AG09319 (cell line): Measurements from ENCODE around the gene C2CD2L.

Experiments
- DNase-seq: peaks from one replicate; pipeline ENCODE4 v3.0.0-alpha.2; 2010; ENCODE audit warnings: low read depth; ENCODE audit errors: extremely low read depth
- TF ChIP-seq, protein P1 (sequence below): IDR thresholded peaks from 2 replicates; pipeline ENCODE4 v1.5.1; 2011; ENCODE audit warnings: low read depth, mild to moderate bottlenecking, inconsistent platforms, low read length, moderate library complexity

C2CD2L gene

DNA sequence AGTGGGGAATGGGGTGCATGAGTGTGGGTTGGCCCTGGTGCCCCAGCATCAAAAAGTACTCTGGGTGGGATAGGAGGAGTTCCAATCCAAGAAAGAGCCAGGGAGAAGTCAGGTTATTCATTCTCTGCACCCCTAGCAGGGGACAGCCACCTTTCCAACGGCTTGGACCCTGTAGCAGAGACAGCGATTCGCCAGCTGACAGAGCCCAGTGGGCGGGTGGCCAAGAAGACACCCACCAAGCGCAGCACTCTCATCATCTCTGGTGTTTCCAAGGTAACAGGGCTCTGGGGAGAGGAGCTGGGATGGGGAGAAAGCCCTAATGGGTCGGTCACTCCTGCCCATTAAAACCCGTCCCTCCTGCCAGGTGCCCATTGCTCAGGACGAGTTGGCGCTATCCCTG lies 6.6 kb downstream of the C2CD2L start:
- TF ChIP-seq, protein P1, sequence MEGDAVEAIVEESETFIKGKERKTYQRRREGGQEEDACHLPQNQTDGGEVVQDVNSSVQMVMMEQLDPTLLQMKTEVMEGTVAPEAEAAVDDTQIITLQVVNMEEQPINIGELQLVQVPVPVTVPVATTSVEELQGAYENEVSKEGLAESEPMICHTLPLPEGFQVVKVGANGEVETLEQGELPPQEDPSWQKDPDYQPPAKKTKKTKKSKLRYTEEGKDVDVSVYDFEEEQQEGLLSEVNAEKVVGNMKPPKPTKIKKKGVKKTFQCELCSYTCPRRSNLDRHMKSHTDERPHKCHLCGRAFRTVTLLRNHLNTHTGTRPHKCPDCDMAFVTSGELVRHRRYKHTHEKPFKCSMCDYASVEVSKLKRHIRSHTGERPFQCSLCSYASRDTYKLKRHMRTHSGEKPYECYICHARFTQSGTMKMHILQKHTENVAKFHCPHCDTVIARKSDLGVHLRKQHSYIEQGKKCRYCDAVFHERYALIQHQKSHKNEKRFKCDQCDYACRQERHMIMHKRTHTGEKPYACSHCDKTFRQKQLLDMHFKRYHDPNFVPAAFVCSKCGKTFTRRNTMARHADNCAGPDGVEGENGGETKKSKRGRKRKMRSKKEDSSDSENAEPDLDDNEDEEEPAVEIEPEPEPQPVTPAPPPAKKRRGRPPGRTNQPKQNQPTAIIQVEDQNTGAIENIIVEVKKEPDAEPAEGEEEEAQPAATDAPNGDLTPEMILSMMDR, result no peak
- DNase-seq, result no peak

DNA sequence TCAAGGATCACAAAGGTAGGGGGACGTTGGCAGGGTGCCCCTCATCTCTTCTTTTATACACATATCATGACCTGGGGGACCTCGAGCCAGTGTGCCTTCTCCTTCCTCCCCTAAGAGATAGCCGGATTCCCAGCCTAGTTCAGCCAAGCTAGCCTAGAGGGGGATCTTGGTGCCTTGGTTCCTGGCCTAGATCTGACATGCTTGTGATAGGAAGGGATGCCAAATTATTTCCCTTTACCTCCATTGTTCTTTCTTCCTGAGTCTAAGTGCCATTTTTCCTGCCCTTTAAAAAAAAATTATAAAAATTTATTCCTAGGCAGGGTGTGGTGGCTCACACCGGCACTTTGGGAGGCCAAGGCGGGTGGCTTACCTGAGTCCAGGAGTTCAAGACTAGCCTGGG lies 7.2 kb downstream of the C2CD2L start:
- TF ChIP-seq, protein P1, result no peak
- DNase-seq, result no peak

DNA sequence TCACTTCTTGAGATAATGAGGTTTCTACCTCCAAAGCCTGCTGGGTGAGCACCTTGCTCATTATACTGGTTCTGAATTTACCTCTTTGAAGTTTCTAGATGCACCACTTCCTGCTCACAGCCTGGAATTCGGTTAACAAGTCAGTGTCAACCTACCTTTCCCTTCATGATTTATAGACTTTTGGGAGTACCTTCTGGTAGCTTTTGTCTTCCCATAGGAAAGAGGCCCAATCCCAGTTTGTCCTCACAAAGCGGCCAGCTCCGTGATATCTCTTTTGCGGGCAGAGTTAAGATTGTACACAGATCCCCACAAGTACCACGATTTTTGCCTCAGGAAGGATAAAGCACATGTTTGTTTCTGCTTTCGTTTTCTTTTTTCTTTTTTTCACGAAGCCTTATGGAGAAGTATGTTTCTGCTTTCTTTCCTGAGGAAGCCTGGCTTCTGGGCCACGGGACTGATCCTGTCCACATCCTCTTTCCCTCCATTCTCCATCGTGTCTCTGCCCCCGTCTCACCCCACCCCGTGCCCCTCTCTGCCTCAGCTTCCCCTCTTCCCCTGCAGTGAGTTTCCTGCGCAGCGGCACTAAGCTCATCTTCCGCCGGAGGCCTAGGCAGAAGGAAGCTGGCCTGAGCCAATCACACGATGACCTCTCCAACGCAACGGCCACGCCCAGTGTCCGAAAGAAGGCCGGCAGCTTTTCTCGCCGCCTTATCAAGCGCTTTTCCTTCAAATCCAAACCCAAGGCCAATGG lies 8.5 kb downstream of the C2CD2L start:
- TF ChIP-seq, protein P1, result no peak

DNA sequence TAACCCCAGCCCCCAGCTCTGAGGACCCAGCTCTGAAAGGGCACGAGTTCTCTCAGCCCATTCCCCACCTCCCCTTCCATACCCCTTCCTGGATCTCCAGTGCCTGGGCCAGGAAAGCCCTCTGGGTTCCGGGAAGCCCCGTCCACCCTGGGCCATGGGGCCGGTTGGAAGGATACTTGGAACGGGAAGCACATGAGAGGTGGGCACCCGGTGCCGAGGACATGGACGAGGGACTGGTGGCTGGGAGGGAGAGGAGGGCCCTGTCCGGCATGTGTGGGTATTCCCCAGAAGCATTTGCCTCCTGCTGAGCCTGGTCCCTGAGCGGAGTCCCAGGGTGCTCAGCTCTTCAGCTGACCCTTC lies 9.1 kb downstream of the C2CD2L start:
- TF ChIP-seq, protein P1, result no peak
- no peak for DNase-seq

More for the DNA sequence above, 8.5 kb downstream of the C2CD2L start:
- no peak for DNase-seq

DNA sequence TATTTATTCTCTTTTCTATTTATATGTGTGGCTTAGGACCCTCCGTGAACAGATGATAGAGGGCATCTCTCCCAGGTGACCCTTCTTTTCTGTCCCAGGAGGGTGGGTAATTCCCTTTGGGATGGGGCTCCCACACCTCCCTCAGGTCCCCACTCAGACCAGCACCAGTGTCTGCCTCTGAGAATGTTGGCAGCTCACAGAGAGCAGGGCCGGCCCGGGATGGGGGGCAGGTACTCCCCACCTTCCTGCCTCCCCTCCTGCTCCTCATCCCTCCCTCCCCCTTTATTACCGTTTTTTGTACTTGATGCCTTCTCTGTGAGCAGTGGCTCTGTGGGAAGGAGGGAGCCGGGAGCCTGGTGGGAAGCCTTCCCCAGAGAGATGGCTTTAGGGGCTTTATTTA lies 9.5 kb downstream of the C2CD2L start:
- TF ChIP-seq, protein P1, result no peak
- no peak for DNase-seq

DNA sequence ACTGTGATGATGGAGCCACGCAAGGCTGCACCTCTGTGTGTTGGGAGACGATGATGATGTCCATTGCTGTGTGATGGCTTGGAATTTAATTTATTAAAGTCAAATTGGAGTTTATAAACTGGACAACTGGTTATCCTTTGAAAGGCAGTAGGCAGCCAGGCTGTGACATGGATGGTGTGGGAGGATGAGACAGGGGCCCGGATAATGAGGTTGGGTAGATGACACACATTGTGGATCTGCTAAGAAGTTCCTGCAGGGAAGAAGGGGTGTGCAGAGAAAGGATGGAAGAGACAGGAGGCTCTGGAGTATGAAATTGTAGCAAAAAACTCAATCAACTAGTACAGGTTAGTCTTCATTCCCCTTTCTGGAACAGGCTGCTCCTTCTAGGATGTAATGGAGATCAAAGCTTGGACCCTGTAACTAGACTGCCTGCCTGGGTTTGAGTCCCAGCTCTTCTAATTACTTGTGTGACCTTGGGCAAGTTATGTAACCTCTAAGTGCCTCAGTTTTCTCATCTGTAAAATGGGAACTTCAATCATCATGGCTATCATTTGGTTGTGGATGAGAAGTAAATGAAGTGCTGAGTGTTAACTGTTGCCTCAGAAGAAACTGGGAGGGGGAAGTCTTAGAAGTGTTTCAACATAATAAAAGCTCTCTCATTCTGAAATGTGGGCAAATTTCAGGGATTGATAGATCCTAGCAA lies 10.0 kb downstream of the C2CD2L start:
- TF ChIP-seq, protein P1, result no peak
- no peak for DNase-seq

DNA sequence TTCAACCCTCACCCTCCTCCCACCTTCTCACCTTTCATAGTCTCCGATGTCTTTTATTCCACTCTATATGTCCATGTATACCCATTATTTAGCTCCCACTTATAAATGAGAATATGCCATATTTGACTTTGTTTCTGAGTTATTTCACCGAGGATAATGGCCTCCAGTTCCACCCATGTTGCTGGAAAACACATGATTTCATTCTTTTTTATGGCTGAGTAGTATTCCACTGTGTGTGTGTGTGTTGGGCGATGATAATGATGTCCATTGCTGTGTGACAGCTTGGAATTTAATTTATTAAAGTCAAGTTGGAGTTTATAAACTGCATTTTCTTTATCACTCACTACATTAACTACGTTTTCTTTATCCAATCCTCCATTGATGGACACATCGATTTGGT lies 11.1 kb downstream of the C2CD2L start:
- TF ChIP-seq, protein P1, result no peak

More for the DNA sequence above, 11.1 kb downstream of the C2CD2L start:
- no peak for DNase-seq
